GM12878 (cell line): ENCODE data around the gene ADPRM. TPM values are rescaled to one million over a fixed set of nuclear protein-coding genes. Genes with fewer than 3 reads are reported as not detected.

Experiments
- ATAC-seq: fragments of 200-7000 bp; cut with Tn5 transposase; 3 replicates; pipeline ENCODE4 v1.9.1; 2020; ENCODE audit warnings: mild to moderate bottlenecking, moderate library complexity
- BruUV-seq: library from RNA; stranded (reverse); fragments of 400-500 nt; replicated peaks from 2 replicates; lab custom pipeline; 2021; lab: Mats Ljungman, UMichigan
- CTCF ChIA-PET: fragments of 300-600 bp; sonication (Branson Sonifier 250); formaldehyde crosslinking; extraction: SDS; loops from one replicate; lab custom pipeline; 2021; ENCODE audit warnings: inconsistent platforms; lab: Yijun Ruan, JAX
- POLR2A ChIA-PET: fragments of 350-600 bp; formaldehyde crosslinking; extraction: SDS; loops from one replicate; lab custom pipeline; 2021; ENCODE audit warnings: inconsistent platforms; lab: Charles Lee
- RAD21 ChIA-PET: fragments of 300-600 bp; sonication (Branson Sonifier 250); formaldehyde crosslinking; loops from one replicate; lab custom pipeline; 2023; ENCODE audit warnings: antibody characterized with exemption; ENCODE audit not compliant: unreplicated experiment; lab: Charles Lee
- SMC1A ChIA-PET: fragments of 300-600 bp; sonication (Branson Sonifier 250); formaldehyde crosslinking; loops from one replicate; lab custom pipeline; 2023; ENCODE audit not compliant: unreplicated experiment, uncharacterized antibody; lab: Charles Lee
- DNase-seq: peaks from one replicate; pipeline ENCODE4 v3.0.0-alpha.2; 2011; ENCODE audit warnings: low read depth, low spot score
- FAIRE-seq: peaks from 3 replicates; lab custom pipeline; 2011; peaks lifted over from hg19 to GRCh38; lab: Jason Lieb, UNC
- H2AFZ ChIP-seq: 2 replicates; pipeline ENCODE4 v1.6.0; 2011; ENCODE audit warnings: low read depth, low read length, control low read depth; ENCODE audit not compliant: control insufficient read depth
- H3K27ac ChIP-seq: 2 replicates; pipeline ENCODE4 v1.5.1; 2011; ENCODE audit warnings: control low read depth; ENCODE audit not compliant: control insufficient read depth, insufficient read depth
- H3K27me3 ChIP-seq, 2 experiments: replicated peaks in 1 of 2; 2 replicates each; pipeline versions ENCODE4 v1.6.0 to v1.6.1; 2011; ENCODE audit warnings: low read length in 1 of 2; ENCODE audit not compliant: control insufficient read depth in 2 of 2, insufficient read depth in 2 of 2
- H3K36me3 ChIP-seq, 2 experiments: 2 replicates each; pipeline ENCODE4 v1.5.1; 2011; ENCODE audit warnings: low read length in 1 of 2; ENCODE audit not compliant: control insufficient read depth in 2 of 2, insufficient read depth in 2 of 2
- H3K4me1 ChIP-seq: 2 replicates; pipeline ENCODE4 v1.6.1; 2011; ENCODE audit warnings: mild to moderate bottlenecking, low read length, moderate library complexity, mixed read lengths; ENCODE audit not compliant: control insufficient read depth, insufficient read depth
- H3K4me2 ChIP-seq: 2 replicates; pipeline ENCODE4 v1.6.0; 2011; ENCODE audit warnings: control low read depth; ENCODE audit not compliant: control insufficient read depth, insufficient read depth
- H3K4me3 ChIP-seq: fragments of 200-600 bp; sonication (generic); 2 replicates; pipeline ENCODE4 v1.5.1; 2016
- H3K79me2 ChIP-seq: 2 replicates; pipeline ENCODE4 v1.6.0; 2011; ENCODE audit warnings: low read length; ENCODE audit not compliant: control insufficient read depth, insufficient read depth
- H3K9ac ChIP-seq: 2 replicates; pipeline ENCODE4 v1.8.0; 2011; ENCODE audit warnings: low read length, control low read depth, mixed read lengths; ENCODE audit not compliant: control insufficient read depth, insufficient read depth
- H3K9me3 ChIP-seq: replicated peaks from 3 replicates; pipeline ENCODE4 v1.5.1; 2011; ENCODE audit warnings: mild to moderate bottlenecking, low read length; ENCODE audit not compliant: control insufficient read depth, insufficient read depth
- H4K20me1 ChIP-seq: 2 replicates; pipeline ENCODE4 v1.6.0; 2011; ENCODE audit not compliant: control insufficient read depth, insufficient read depth
- KDM1A ChIP-seq: fragments of 200-600 bp; sonication (generic); IDR thresholded peaks from 2 replicates; pipeline ENCODE4 v1.6.1; 2016; ENCODE audit warnings: borderline replicate concordance
- MYB ChIP-seq: fragments of 150-350 bp; IDR thresholded peaks from 2 replicates; pipeline ENCODE4 v1.6.1; 2014; ENCODE audit warnings: mild to moderate bottlenecking, low read depth, low read length, borderline replicate concordance
- NR2F1 ChIP-seq: fragments of 450-650 bp; conservative IDR thresholded peaks from 2 replicates; pipeline ENCODE4 v1.6.1; 2017; ENCODE audit warnings: mild to moderate bottlenecking
- SPI1 ChIP-seq: IDR thresholded peaks from 2 replicates; pipeline ENCODE4 v1.6.1; 2011; ENCODE audit warnings: low read depth, mild to moderate bottlenecking, low read length, moderate library complexity, borderline replicate concordance; ENCODE audit not compliant: insufficient read depth
- WGBS: methylation state at CpG from one replicate; pipeline ENCODE4 v1.1.6; 2016; ENCODE audit warnings: low lambda C conversion rate; ENCODE audit not compliant: insufficient replicate concordance, insufficient coverage; ENCODE audit errors: missing lambda C conversion rate; 5-methylcytosine and 5-hydroxymethylcytosine counted together
- in situ Hi-C: fragments of 300-500 bp; cut with MboI; formaldehyde crosslinking; loops from 9 replicates; pipeline ENCODE4 v1.14.3; 2018; ENCODE audit warnings: mixed read lengths
- intact Hi-C: fragments of 100-400 bp; cut with micrococcal nuclease; formaldehyde crosslinking; loops from one replicate; pipeline ENCODE4 v1.14.2; 2022; ENCODE audit not compliant: unreplicated experiment
- polyA plus RNA-seq, 11 experiments: library from polyadenylated mRNA; depleted of rRNA in 4 of 11; unstranded in 6 of 11; stranded (reverse) in 5 of 11; fragments of >200 nt; fragmentation: Nextera tagmentation in 4 of 11; fragmentation: Illumina TruSeq in 1 of 11; extraction: Ambion mirVana in 4 of 11; extraction: Trizol in 1 of 11; gene quantifications; 1 replicate in 1 of 11; 2 replicates in 10 of 11; pipeline versions ENCODE4 v1.2.1 to v1.2.3, GENCODE V29; 2011 to 2016; ENCODE audit warnings: inconsistent platforms in 2 of 11, missing spikeins in 2 of 11, low read depth in 1 of 11
- total RNA-seq, 4 experiments: library from RNA; depleted of rRNA in 3 of 4; stranded (reverse); fragments of >200 nt in 3 of 4; fragmentation: Illumina TruSeq in 1 of 4; extraction: Trizol in 1 of 4; gene quantifications; 2 replicates each; pipeline versions ENCODE4 v1.2.1 to v1.2.3, GENCODE V29; 2013 to 2021

Gene ADPRM
- total and polyA plus RNA-seq, 10 of the 15 experiments (the other 5 are each of a cell fraction or from before 2014, with no cell fraction given), result 7.1 to 18.4 (median 8.8) TPM

DNA sequence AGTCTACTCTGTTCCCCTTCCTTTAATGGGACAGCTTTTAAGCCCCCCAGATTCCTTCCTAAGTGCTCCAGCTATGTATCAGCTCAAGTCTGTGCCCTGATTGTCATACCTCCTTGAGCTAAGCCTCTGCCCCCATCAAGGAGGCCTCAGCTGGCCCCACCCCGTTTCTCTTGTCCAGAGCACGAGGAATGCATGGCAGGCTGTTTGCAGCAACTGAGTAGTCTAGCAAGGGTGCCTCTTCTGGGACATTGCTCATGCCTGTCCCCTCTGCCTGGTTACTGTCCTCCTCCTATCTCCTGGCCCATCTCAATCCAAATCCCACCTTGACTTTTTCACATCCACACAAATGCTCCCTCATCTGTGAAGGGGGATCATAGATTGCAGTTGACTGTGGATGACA is 60.3 kb downstream of the ADPRM start:
- DNase-seq (no peak), FAIRE-seq (no peak), ATAC-seq (no peak)
- H3K36me3 ChIP-seq, result no peaks in the 10 kb centered on the region
- in situ Hi-C loops (no loop called here), intact Hi-C loops (no loop called here)
- no TSS peak for BruUV-seq
- H3K27ac ChIP-seq, result no peak overlapping the region
- H3K4me2 ChIP-seq, result no peak overlapping the region
- H3K9ac ChIP-seq, result no peak overlapping the region
- POLR2A ChIA-PET, result no interaction called here
- H4K20me1 ChIP-seq, result no peaks in the 10 kb centered on the region
- no peaks in the 10 kb centered on the region for H3K27me3 ChIP-seq
- WGBS, result 4% methylated on average over 2 of the region's 2 CpGs
- no peak overlapping the region for H2AFZ ChIP-seq
- H3K4me3 ChIP-seq, result no peak overlapping the region
- SMC1A ChIA-PET, result no interaction called here
- RAD21 ChIA-PET, result no interaction called here
- no peaks in the 10 kb centered on the region for H3K79me2 ChIP-seq
- CTCF ChIA-PET, result no interaction called here
- no peaks in the 10 kb centered on the region for H3K4me1 ChIP-seq
- H3K9me3 ChIP-seq, result no peaks in the 10 kb centered on the region
- TF ChIP-seq MYB (no peak), SPI1 (0 out of 2 replicates have a peak, but pooled peaks have one; percentile 4)

- no peak for ATAC-seq
- DNase-seq, result no peak
- ChIA-PET RAD21 (no interaction called here), SMC1A (no interaction called here), CTCF (interaction anchor here (0.8 kb wide), 1 partner anchor 10 kb away, joined by 3 read pairs; no protein-coding TSS in a partner anchor)
- Histone ChIP-seq H3K4me3 (no peak overlapping the region), H3K79me2 (no peaks in the 10 kb centered on the region), H3K27ac (no peak overlapping the region), H4K20me1 (no peaks in the 10 kb centered on the region), H3K9me3 (no peaks in the 10 kb centered on the region), H3K36me3 (no peaks in the 10 kb centered on the region)
- no peak for FAIRE-seq
- intact Hi-C loops, result no loop called here
- 28% methylated on average over 6 of the region's 6 CpGs for WGBS
- no peak for TF ChIP-seq KDM1A
- TF ChIP-seq NR2F1, result 0 out of 2 replicates have a peak, but pooled peaks have one; percentile 16
- TF ChIP-seq, all 136 proteins: peak for 1
- no peak overlapping the region for H2AFZ ChIP-seq
- BruUV-seq, result no TSS peak
- H3K4me2 ChIP-seq, result no peak overlapping the region
- H3K9ac ChIP-seq, result no peak overlapping the region
- H3K27me3 ChIP-seq, result no peaks in the 10 kb centered on the region
- in situ Hi-C loops, result no loop called here
- no peaks in the 10 kb centered on the region for H3K4me1 ChIP-seq
- POLR2A ChIA-PET, result no interaction called here
Observed at GRCh38 chr17:10758062-10758461, 60.7 kb downstream of the ADPRM start.

Other genes with a start within 250 kb of the ADPRM start
Only the 7 nearest of the 8 such genes appear.
- not detected in 2 replicates for gene MYH1, start 179.1 kb upstream of the ADPRM start, total RNA-seq (2014; rRNA removed)
- not detected in 2 replicates for gene MYH1, start 179.1 kb upstream of the ADPRM start, total RNA-seq (2014; rRNA removed; fragmentation: Illumina TruSeq; extraction: Trizol)
- gene MYH1, start 179.1 kb upstream of the ADPRM start, total RNA-seq (2021), result not detected in 2 replicates
- 0.01 TPM in 1 of 2 replicates, not detected in the other for gene MYH1, start 179.1 kb upstream of the ADPRM start, polyA plus RNA-seq (2011; rRNA removed)
- not detected in 2 replicates for gene MYH1, start 179.1 kb upstream of the ADPRM start, polyA plus RNA-seq (2014; fragmentation: Illumina TruSeq; extraction: Trizol)
- gene MYH1, start 179.1 kb upstream of the ADPRM start, polyA plus RNA-seq (2014; fragmentation: Nextera tagmentation; extraction: Ambion mirVana), result not detected
- not detected in 2 replicates for gene MYH1, start 179.1 kb upstream of the ADPRM start, polyA plus RNA-seq (2014; rRNA removed)
- gene MYH1, start 179.1 kb upstream of the ADPRM start, polyA plus RNA-seq (2016; fragmentation: Nextera tagmentation; extraction: Ambion mirVana), result not detected
- gene MYH2, start 147.9 kb upstream of the ADPRM start, total RNA-seq (2014; rRNA removed), result not detected in 2 replicates
- gene MYH2, start 147.9 kb upstream of the ADPRM start, total RNA-seq (2014; rRNA removed; fragmentation: Illumina TruSeq; extraction: Trizol), result not detected in 2 replicates
- gene MYH2, start 147.9 kb upstream of the ADPRM start, total RNA-seq (2021), result not detected in 2 replicates
- not detected in 2 replicates for gene MYH2, start 147.9 kb upstream of the ADPRM start, polyA plus RNA-seq (2011; rRNA removed)
- gene MYH2, start 147.9 kb upstream of the ADPRM start, polyA plus RNA-seq (2014; fragmentation: Illumina TruSeq; extraction: Trizol), result not detected in 2 replicates
- not detected for gene MYH2, start 147.9 kb upstream of the ADPRM start, polyA plus RNA-seq (2014; fragmentation: Nextera tagmentation; extraction: Ambion mirVana)
- not detected in 2 replicates for gene MYH2, start 147.9 kb upstream of the ADPRM start, polyA plus RNA-seq (2014; rRNA removed)
- gene MYH2, start 147.9 kb upstream of the ADPRM start, polyA plus RNA-seq (2016; fragmentation: Nextera tagmentation; extraction: Ambion mirVana), result not detected
- 0.17 and 1.5 TPM in 2 replicates for gene MYH3, start 40.3 kb upstream of the ADPRM start, total RNA-seq (2014; rRNA removed)
- gene MYH3, start 40.3 kb upstream of the ADPRM start, total RNA-seq (2014; rRNA removed; fragmentation: Illumina TruSeq; extraction: Trizol), result 0.31 and 1.0 TPM in 2 replicates
- 1.1 and 1.4 TPM in 2 replicates for gene MYH3, start 40.3 kb upstream of the ADPRM start, total RNA-seq (2021)
- gene MYH3, start 40.3 kb upstream of the ADPRM start, polyA plus RNA-seq (2011; rRNA removed), result 0.98 and 1.2 TPM in 2 replicates
- 0.82 and 1.3 TPM in 2 replicates for gene MYH3, start 40.3 kb upstream of the ADPRM start, polyA plus RNA-seq (2014; fragmentation: Illumina TruSeq; extraction: Trizol)
- under 1 TPM; 0.14 to 0.69 TPM for gene MYH3, start 40.3 kb upstream of the ADPRM start, polyA plus RNA-seq (2014; fragmentation: Nextera tagmentation; extraction: Ambion mirVana)
- 0.36 and 0.53 TPM in 2 replicates for gene MYH3, start 40.3 kb upstream of the ADPRM start, polyA plus RNA-seq (2014; rRNA removed)
- gene MYH3, start 40.3 kb upstream of the ADPRM start, polyA plus RNA-seq (2016; fragmentation: Nextera tagmentation; extraction: Ambion mirVana), result under 1 TPM; 0.72 to 0.96 TPM
- 71.4 and 73.0 TPM in 2 replicates for gene SCO1, start 61 bp upstream of the ADPRM start, total RNA-seq (2014; rRNA removed)
- gene SCO1, start 61 bp upstream of the ADPRM start, total RNA-seq (2014; rRNA removed; fragmentation: Illumina TruSeq; extraction: Trizol), result 25.3 and 29.4 TPM in 2 replicates
- 43.1 and 43.5 TPM in 2 replicates for gene SCO1, start 61 bp upstream of the ADPRM start, total RNA-seq (2021)
- gene SCO1, start 61 bp upstream of the ADPRM start, polyA plus RNA-seq (2011; rRNA removed), result 32.6 and 42.4 TPM in 2 replicates
- gene SCO1, start 61 bp upstream of the ADPRM start, polyA plus RNA-seq (2014; fragmentation: Illumina TruSeq; extraction: Trizol), result 25.3 and 25.4 TPM in 2 replicates
- gene SCO1, start 61 bp upstream of the ADPRM start, polyA plus RNA-seq (2014; fragmentation: Nextera tagmentation; extraction: Ambion mirVana), result 10 to 100 TPM in 1 of 2 experiments, 1 to 10 TPM in 1; 8.2 to 24.8 TPM
- gene SCO1, start 61 bp upstream of the ADPRM start, polyA plus RNA-seq (2014; rRNA removed), result 41.7 and 50.9 TPM in 2 replicates
- gene SCO1, start 61 bp upstream of the ADPRM start, polyA plus RNA-seq (2016; fragmentation: Nextera tagmentation; extraction: Ambion mirVana), result 10 to 100 TPM; 64.7 to 68.1 TPM
- gene TMEM220, start 32.4 kb downstream of the ADPRM start, total RNA-seq (2014; rRNA removed), result 0.06 TPM in 1 of 2 replicates, not detected in the other
- gene TMEM220, start 32.4 kb downstream of the ADPRM start, total RNA-seq (2014; rRNA removed; fragmentation: Illumina TruSeq; extraction: Trizol), result 0.04 TPM in 1 of 2 replicates, not detected in the other
- not detected in 2 replicates for gene TMEM220, start 32.4 kb downstream of the ADPRM start, total RNA-seq (2021)
- 0.05 TPM in 1 of 2 replicates, not detected in the other for gene TMEM220, start 32.4 kb downstream of the ADPRM start, polyA plus RNA-seq (2011; rRNA removed)
- gene TMEM220, start 32.4 kb downstream of the ADPRM start, polyA plus RNA-seq (2014; fragmentation: Illumina TruSeq; extraction: Trizol), result 0.04 TPM in 1 of 2 replicates, not detected in the other
- under 1 TPM; 0.02 to 0.07 TPM for gene TMEM220, start 32.4 kb downstream of the ADPRM start, polyA plus RNA-seq (2014; fragmentation: Nextera tagmentation; extraction: Ambion mirVana)
- 0.06 and 0.63 TPM in 2 replicates for gene TMEM220, start 32.4 kb downstream of the ADPRM start, polyA plus RNA-seq (2014; rRNA removed)
- under 1 TPM; 0.17 to 0.30 TPM for gene TMEM220, start 32.4 kb downstream of the ADPRM start, polyA plus RNA-seq (2016; fragmentation: Nextera tagmentation; extraction: Ambion mirVana)
- not detected in 2 replicates for gene TMEM238L, start 106.5 kb downstream of the ADPRM start, total RNA-seq (2014; rRNA removed)
- not detected in 2 replicates for gene TMEM238L, start 106.5 kb downstream of the ADPRM start, total RNA-seq (2014; rRNA removed; fragmentation: Illumina TruSeq; extraction: Trizol)
- not detected in 2 replicates for gene TMEM238L, start 106.5 kb downstream of the ADPRM start, total RNA-seq (2021)
- not detected in 2 replicates for gene TMEM238L, start 106.5 kb downstream of the ADPRM start, polyA plus RNA-seq (2011; rRNA removed)
- gene TMEM238L, start 106.5 kb downstream of the ADPRM start, polyA plus RNA-seq (2014; fragmentation: Illumina TruSeq; extraction: Trizol), result not detected in 2 replicates
- gene TMEM238L, start 106.5 kb downstream of the ADPRM start, polyA plus RNA-seq (2014; fragmentation: Nextera tagmentation; extraction: Ambion mirVana), result not detected
- not detected in 2 replicates for gene TMEM238L, start 106.5 kb downstream of the ADPRM start, polyA plus RNA-seq (2014; rRNA removed)
- gene TMEM238L, start 106.5 kb downstream of the ADPRM start, polyA plus RNA-seq (2016; fragmentation: Nextera tagmentation; extraction: Ambion mirVana), result not detected
- not detected in 2 replicates for gene PIRT, start 140.5 kb downstream of the ADPRM start, total RNA-seq (2014; rRNA removed)
- not detected in 2 replicates for gene PIRT, start 140.5 kb downstream of the ADPRM start, total RNA-seq (2014; rRNA removed; fragmentation: Illumina TruSeq; extraction: Trizol)
- not detected in 2 replicates for gene PIRT, start 140.5 kb downstream of the ADPRM start, total RNA-seq (2021)
- gene PIRT, start 140.5 kb downstream of the ADPRM start, polyA plus RNA-seq (2011; rRNA removed), result not detected in 2 replicates
- not detected in 2 replicates for gene PIRT, start 140.5 kb downstream of the ADPRM start, polyA plus RNA-seq (2014; fragmentation: Illumina TruSeq; extraction: Trizol)
- not detected for gene PIRT, start 140.5 kb downstream of the ADPRM start, polyA plus RNA-seq (2014; fragmentation: Nextera tagmentation; extraction: Ambion mirVana)
- gene PIRT, start 140.5 kb downstream of the ADPRM start, polyA plus RNA-seq (2014; rRNA removed), result not detected in 2 replicates
- not detected for gene PIRT, start 140.5 kb downstream of the ADPRM start, polyA plus RNA-seq (2016; fragmentation: Nextera tagmentation; extraction: Ambion mirVana)